H1 (cell line): ENCODE measurements around the gene F7.
"Not testable (repeated sequence)": the region's sequence is repeated elsewhere in the genome, so short reads cannot be mapped to it uniquely, and the experiment has no call there.

Experiments used
- CHD1 ChIP-seq: IDR thresholded peaks from 2 replicates; pipeline ENCODE4 v1.6.1; 2012; ENCODE audit warnings: low read depth, low read length, improper control_type of control experiment
- EGR1 ChIP-seq: IDR thresholded peaks from 2 replicates; pipeline ENCODE4 v1.6.1; 2011; ENCODE audit warnings: low read depth, low read length, borderline replicate concordance
- EZH2 ChIP-seq: fragments of 200-600 bp; sonication (generic); IDR thresholded peaks from 2 replicates; pipeline ENCODE4 v1.7.1; 2012; ENCODE audit warnings: low read depth, mild to moderate bottlenecking, moderate library complexity, low read length, inconsistent platforms; ENCODE audit not compliant: severe bottlenecking
- POLR2A ChIP-seq, 2 experiments: IDR thresholded peaks; 1 replicate in 1 of 2; 2 replicates in 1 of 2; pipeline ENCODE4 v1.6.1; 2011; ENCODE audit warnings: low read depth in 2 of 2, low read length in 2 of 2, mild to moderate bottlenecking in 2 of 2; ENCODE audit errors: control extremely low read depth in 1 of 2
- RXRA ChIP-seq: IDR thresholded peaks from 2 replicates; pipeline ENCODE4 v1.6.1; 2011; ENCODE audit warnings: low read depth, mild to moderate bottlenecking, low read length, moderate library complexity; ENCODE audit not compliant: insufficient read depth
- SP1 ChIP-seq: IDR thresholded peaks from 2 replicates; pipeline ENCODE4 v1.6.1; 2011; ENCODE audit warnings: low read depth, low read length
- TAF1 ChIP-seq: IDR thresholded peaks from 2 replicates; pipeline ENCODE4 v1.6.1; 2011; ENCODE audit warnings: mild to moderate bottlenecking, low read depth, low read length
- TF ChIP-seq, protein P1 (sequence below), 3 experiments: IDR thresholded peaks; 1 replicate in 2 of 3; 2 replicates in 1 of 3; pipeline versions ENCODE4 v1.5.1 to v1.6.1; 2011; ENCODE audit warnings: low read length in 3 of 3, mild to moderate bottlenecking in 3 of 3, inconsistent platforms in 2 of 3, low read depth in 1 of 3, moderate library complexity in 1 of 3; ENCODE audit not compliant: insufficient read depth in 1 of 3; ENCODE audit errors: control extremely low read depth in 1 of 3
- TF ChIP-seq, protein P2 (sequence below): IDR thresholded peaks from 2 replicates; pipeline ENCODE4 v1.6.1; 2012; ENCODE audit warnings: inconsistent platforms

DNA sequence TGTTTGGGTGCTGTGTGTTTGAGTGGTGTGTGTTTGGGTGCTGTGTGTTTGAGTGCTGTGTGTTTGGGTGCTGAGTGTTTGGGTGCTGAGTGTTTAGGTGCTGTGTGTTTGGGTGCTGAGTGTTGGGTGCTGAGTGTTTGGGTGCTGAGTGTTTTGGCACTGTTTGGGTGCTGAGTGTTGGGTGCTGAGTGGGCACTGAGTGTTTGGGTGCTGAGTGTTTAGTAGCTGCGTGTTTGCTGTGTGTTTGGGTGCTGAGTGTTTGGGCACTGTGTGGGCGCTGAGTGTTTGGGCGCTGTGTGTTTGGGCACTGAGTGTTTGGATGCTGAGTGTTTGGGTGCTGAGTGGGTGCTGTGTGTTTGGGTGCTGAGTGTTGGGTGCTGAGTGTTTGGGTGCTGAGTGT is 48.0 kb upstream of the F7 start:
- TF ChIP-seq SP1; CHD1; EZH2; TAF1; EGR1; POLR2A (IDR thresholded peaks at IDR 0.05; ENCODE audit: control extremely low read depth in 1 of 2, low read depth in 2 of 2, low read length in 2 of 2); RXRA: not testable (repeated sequence)
- TF ChIP-seq, protein P1, sequence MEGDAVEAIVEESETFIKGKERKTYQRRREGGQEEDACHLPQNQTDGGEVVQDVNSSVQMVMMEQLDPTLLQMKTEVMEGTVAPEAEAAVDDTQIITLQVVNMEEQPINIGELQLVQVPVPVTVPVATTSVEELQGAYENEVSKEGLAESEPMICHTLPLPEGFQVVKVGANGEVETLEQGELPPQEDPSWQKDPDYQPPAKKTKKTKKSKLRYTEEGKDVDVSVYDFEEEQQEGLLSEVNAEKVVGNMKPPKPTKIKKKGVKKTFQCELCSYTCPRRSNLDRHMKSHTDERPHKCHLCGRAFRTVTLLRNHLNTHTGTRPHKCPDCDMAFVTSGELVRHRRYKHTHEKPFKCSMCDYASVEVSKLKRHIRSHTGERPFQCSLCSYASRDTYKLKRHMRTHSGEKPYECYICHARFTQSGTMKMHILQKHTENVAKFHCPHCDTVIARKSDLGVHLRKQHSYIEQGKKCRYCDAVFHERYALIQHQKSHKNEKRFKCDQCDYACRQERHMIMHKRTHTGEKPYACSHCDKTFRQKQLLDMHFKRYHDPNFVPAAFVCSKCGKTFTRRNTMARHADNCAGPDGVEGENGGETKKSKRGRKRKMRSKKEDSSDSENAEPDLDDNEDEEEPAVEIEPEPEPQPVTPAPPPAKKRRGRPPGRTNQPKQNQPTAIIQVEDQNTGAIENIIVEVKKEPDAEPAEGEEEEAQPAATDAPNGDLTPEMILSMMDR (IDR thresholded peaks at IDR 0.05; ENCODE audit: control extremely low read depth in 1 of 3, insufficient read depth in 1 of 3, low read depth in 1 of 3, low read length in 3 of 3): not testable (repeated sequence)
- TF ChIP-seq, protein P2, sequence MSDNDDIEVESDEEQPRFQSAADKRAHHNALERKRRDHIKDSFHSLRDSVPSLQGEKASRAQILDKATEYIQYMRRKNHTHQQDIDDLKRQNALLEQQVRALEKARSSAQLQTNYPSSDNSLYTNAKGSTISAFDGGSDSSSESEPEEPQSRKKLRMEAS: not testable (repeated sequence)
